Motor neuron (in vitro differentiated cells): Measurements from ENCODE around the gene PCID2. TPM values are rescaled to one million over a fixed set of nuclear protein-coding genes. Genes with fewer than 3 reads are reported as not detected.

Experiments used
- ATAC-seq, 8 experiments: fragments of 200-7000 bp; cut with Tn5 transposase; replicated peaks in 6 of 8; 2 replicates each; pipeline ENCODE4 v1.8.0; 2021; ENCODE audit warnings: mild to moderate bottlenecking in 8 of 8, moderate library complexity in 8 of 8
- H3K27ac ChIP-seq, 2 donors: fragments of 250-450 bp; sonication (Bioruptor Pico); 2 replicates each; pipeline ENCODE4 v1.9.0; 2021; ENCODE audit warnings: antibody characterized with exemption in 2 of 2, mild to moderate bottlenecking in 2 of 2, moderate library complexity in 1 of 2
- H3K4me1 ChIP-seq, 2 donors: fragments of 250-450 bp; sonication (Bioruptor Pico); replicated peaks in 1 of 2; 2 replicates each; pipeline ENCODE4 v1.6.1; 2021; ENCODE audit warnings: antibody characterized with exemption in 2 of 2, mild to moderate bottlenecking in 2 of 2, moderate library complexity in 1 of 2
- H3K4me3 ChIP-seq, 5 donors: fragments of 250-450 bp; sonication (Bioruptor Pico); 2 replicates each; pipeline ENCODE4 v1.9.0; 2021; ENCODE audit warnings: antibody characterized with exemption in 5 of 5, mild to moderate bottlenecking in 5 of 5, moderate library complexity in 4 of 5
- WGBS, 10 experiments: fragments of 450-650 bp; shearing (Covaris generic); methylation state at CpG; one replicate each; pipeline ENCODE4 v1.0.0; 2022; 5-methylcytosine and 5-hydroxymethylcytosine counted together
- in situ Hi-C, 9 experiments: fragments of 400-800 bp; cut with MboI; loops; one replicate each; pipeline ENCODE4 v1.15.0; 2021; ENCODE audit warnings: low sequenced_read_pairs in 9 of 9, low pct_unique_long_range_greater_than_20kb in 2 of 9; ENCODE audit not compliant: unreplicated experiment in 9 of 9
- total RNA-seq, 8 experiments: library from RNA; unstranded; fragments of 300-600 nt; gene quantifications; 2 replicates each; pipeline versions ENCODE4 v1.2.3 to v1.2.4, GENCODE V29; 2022

Gene PCID2
- total RNA-seq, 8 experiments from 2014 or later, result 24.8 to 89.9 (median 36.3) TPM

DNA sequence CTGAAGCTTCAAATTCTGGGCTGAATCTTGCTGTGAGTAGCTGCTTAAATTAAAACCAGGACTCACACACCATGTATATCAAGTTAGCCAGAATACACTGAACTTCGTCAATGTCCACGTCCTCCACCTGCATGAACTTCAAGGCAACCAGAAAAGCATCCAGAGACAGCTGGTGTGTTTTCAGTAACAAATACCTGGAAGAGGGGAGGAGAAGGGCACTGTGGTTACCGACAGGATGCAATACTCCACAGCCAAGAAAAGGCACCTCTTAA, 29.6 kb downstream of the PCID2 start:
- H3K4me1 ChIP-seq, result no peaks in the 10 kb centered on the region
- 40 to 100% (median 85%) methylated on average over 1 to 3 of the region's 3 CpGs; no CpG with 5 or more reads in 3 of the 10 experiments for WGBS, 10 experiments
- H3K27ac ChIP-seq, result no peak overlapping the region
- in situ Hi-C loops, result loop anchor here in 1 of 9 experiments (25.0 kb wide), 1 partner anchor 242 kb away; no protein-coding TSS in a partner anchor
- no peak for ATAC-seq
- no peak overlapping the region for H3K4me3 ChIP-seq

DNA sequence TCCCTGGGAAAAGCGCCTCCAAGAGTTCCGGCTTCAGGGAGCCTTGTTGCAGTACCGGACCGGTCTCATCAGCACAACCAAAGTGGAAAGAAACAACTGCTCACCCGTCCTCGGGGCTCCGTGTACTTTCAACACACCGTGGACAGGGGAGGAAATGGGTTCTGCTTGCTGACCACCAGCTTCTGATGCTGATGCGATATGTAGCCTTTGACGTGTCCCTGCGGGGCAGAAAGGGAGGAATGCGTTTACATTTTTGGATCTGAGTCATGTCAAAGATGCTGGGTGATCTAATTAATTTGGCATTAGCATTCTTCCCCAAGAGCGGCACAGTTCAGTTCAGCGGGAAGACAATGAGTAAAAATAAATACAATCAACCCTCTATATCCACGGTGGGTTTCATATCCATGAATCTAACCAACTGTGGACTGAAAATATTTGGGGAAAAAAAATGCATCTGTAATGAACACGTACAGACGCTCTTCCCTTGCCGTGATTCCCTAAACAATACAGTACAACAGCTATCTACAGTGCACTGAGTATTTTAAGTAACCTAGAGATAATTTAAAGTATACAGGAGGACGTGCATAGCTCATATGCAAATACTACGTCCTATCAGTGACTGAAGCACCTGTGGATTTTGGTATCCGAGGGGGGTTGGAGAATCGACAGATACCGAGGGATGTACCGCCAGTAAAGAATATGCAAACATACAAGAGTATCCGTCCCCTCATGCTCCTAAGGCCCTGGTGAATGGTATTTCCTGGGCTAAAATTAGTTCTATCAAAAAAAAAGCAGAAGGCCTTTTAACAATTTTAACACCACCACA, 30.2 kb downstream of the PCID2 start:
- Histone ChIP-seq H3K4me1 (no peaks in the 10 kb centered on the region), H3K4me3 (no peak overlapping the region), H3K27ac (no peak overlapping the region)
- peak in 2 of 8 experiments; percentile 43 to 73 for ATAC-seq
- WGBS, 10 experiments, result 36 to 100% (median 89%) methylated on average over 4 to 21 of the region's 25 CpGs; no CpG with 5 or more reads in 1 of the 10 experiments
- in situ Hi-C loops, result loop anchor here in 1 of 9 experiments (25.0 kb wide), 1 partner anchor 241 kb away; no protein-coding TSS in a partner anchor

DNA sequence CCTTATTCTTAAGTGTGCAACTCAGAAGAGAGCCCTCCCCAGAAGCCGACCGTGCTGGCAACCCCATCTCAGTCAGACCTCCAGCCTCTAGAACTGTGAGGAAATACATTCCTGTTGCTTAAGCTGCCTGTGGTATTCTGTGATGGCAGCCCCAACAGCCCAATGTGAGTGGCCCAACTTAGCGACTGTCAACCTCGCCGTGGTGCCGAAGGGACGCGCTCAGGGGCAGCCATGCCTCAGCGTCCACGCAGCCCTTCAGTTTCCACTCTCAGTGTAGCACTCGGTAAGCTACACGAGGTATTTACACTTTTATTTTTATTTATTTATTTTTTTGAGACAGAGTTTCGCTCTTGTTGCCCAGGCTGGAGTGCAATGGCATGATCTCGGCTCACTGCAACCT, 31.6 kb downstream of the PCID2 start:
- 95 to 100% (median 99%) methylated on average over 2 to 14 of the region's 14 CpGs; no CpG with 5 or more reads in 5 of the 10 experiments for WGBS, 10 experiments
- no peak overlapping the region for H3K27ac ChIP-seq

DNA sequence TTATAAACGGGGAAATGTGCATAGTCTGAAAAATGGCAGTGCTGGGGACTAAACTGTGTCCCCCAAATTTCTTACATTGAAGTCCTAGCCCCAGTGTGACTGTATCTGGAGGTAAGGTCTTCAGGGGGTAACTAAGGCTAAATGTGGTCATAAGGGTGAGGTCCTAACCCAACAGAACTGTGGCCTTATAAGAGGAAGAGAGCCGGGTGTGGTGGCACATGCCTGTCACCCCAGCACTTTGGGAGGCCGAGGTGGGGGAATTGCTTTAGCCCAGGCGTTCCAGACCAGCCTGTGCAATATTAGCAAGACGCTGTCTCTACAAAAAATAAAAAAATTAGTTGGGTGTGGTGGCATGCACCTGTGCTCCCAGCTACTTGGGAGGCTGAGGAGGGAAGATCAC, 32.2 kb downstream of the PCID2 start:
- H3K4me1 ChIP-seq, result no peaks in the 10 kb centered on the region
- ATAC-seq, result peak in 2 of 8 experiments; percentile 53 to 73
- H3K27ac ChIP-seq, result no peak overlapping the region
- WGBS, 10 experiments, result 29 to 100% (median 84%) methylated on average over 1 to 4 of the region's 5 CpGs
- H3K4me3 ChIP-seq, result no peak overlapping the region
- in situ Hi-C loops, result loop anchor here in 1 of 9 experiments (25.0 kb wide), 1 partner anchor 239 kb away; no protein-coding TSS in a partner anchor

More for the DNA sequence above, 31.6 kb downstream of the PCID2 start:
- Histone ChIP-seq H3K4me1 (no peaks in the 10 kb centered on the region), H3K4me3 (no peak overlapping the region)
- in situ Hi-C loops, result loop anchor here in 1 of 9 experiments (25.0 kb wide), 1 partner anchor 240 kb away; no protein-coding TSS in a partner anchor
- ATAC-seq, result no peak

GRCh38 chr13:113172419-113172926, 36.0 kb downstream of the PCID2 start:
- ATAC-seq, result no peak
- Histone ChIP-seq H3K4me1 (no peaks in the 10 kb centered on the region), H3K27ac (no peak overlapping the region)

DNA sequence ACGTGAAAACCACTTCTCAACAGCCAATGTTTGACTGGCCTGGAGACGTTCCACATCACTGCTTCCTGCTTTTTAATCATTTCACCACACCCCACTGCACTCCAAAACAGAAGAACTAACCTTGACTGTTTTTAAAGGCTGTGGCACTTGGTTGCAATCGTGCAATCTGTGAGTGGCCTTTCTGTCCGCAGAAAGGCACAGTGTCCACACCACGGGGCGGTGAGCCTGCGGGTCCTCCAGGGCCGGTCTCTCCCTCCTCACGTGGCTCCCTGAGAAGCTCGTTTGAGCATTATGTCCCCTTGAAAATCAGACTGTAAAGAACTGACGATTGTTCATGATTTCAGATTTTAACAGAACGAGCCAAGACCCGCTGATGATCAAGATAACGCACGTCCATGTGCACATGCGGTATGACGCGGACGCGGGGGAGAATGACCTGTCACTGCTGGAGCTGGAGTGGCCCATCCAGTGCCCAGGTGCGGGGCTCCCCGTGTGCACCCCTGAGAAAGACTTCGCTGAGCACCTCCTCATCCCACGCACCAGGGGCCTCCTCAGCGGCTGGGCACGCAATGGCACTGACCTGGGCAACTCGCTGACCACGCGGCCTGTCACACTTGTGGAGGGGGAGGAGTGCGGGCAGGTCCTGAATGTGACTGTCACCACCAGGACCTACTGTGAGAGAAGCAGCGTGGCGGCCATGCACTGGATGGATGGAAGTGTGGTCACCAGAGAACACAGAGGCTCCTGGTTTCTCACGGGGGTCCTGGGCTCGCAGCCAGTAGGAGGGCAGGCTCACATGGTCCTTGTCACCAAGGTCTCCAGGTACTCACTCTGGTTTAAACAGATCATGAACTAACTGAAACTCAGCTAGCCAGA, 37.0 kb downstream of the PCID2 start:
- no peak overlapping the region for H3K27ac ChIP-seq
- 67 to 100% (median 95%) methylated on average over 1 to 15 of the region's 34 CpGs; no CpG with 5 or more reads in 3 of the 10 experiments for WGBS, 10 experiments
- in situ Hi-C loops, result no loop called here

More at GRCh38 chr13:113172419-113172926, 36.0 kb downstream of the PCID2 start:
- in situ Hi-C loops, result no loop called here
- whole genome bisulfite sequencing, 10 experiments, result 80 to 100% (median 90%) methylated on average over 1 to 7 of the region's 13 CpGs; no CpG with 5 or more reads in 3 of the 10 experiments
- no peak overlapping the region for H3K4me3 ChIP-seq

GRCh38 chr13:113170511-113170910, 38.0 kb downstream of the PCID2 start:
- no peak overlapping the region for H3K4me3 ChIP-seq
- no peaks in the 10 kb centered on the region for H3K4me1 ChIP-seq
- no peak overlapping the region for H3K27ac ChIP-seq
- WGBS, 10 experiments, result 70 to 100% (median 88%) methylated on average over 1 to 5 of the region's 5 CpGs; no CpG with 5 or more reads in 2 of the 10 experiments
- no peak for ATAC-seq
- in situ Hi-C loops, result no loop called here

More for the DNA sequence above, 37.0 kb downstream of the PCID2 start:
- ATAC-seq, result no peak
- Histone ChIP-seq H3K4me3 (no peak overlapping the region), H3K4me1 (no peaks in the 10 kb centered on the region)

- H3K27ac ChIP-seq, result no peak overlapping the region
- H3K4me3 ChIP-seq, result no peak overlapping the region
- 80 to 100% (median 92%) methylated on average over 2 to 11 of the region's 13 CpGs for WGBS, 10 experiments
- in situ Hi-C loops, result no loop called here
- no peaks in the 10 kb centered on the region for H3K4me1 ChIP-seq
- ATAC-seq, result no peak
Measured at GRCh38 chr13:113169277-113170272, 38.9 kb downstream of the PCID2 start.

DNA sequence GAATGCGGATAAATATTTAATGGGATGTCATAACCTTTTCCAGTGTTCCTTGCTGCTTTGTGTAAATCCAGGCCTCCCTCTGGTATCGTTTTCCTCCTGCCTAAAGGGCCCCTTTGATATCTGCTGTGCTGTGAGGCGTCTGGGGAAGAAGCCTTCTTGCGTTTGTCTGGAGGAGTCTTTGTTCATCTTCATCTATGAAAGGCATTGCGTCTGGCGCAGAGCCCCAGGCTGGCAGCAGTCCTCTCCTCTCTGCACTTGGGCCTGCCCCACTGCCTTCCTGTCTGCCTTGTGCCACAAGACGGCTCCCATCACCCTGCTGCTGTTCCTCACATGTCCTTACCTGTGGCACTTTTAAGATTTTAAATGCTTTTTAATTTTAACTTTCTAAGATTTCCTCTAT, 40.3 kb downstream of the PCID2 start:
- no peaks in the 10 kb centered on the region for H3K4me1 ChIP-seq
- no peak overlapping the region for H3K27ac ChIP-seq
- no peak overlapping the region for H3K4me3 ChIP-seq
- in situ Hi-C loops, result no loop called here
- whole genome bisulfite sequencing, 10 experiments, result 83 to 100% (median 94%) methylated on average over 2 to 7 of the region's 7 CpGs; no CpG with 5 or more reads in 1 of the 10 experiments
- ATAC-seq, result no peak

- H3K27ac ChIP-seq, result no peak overlapping the region
- no peak for ATAC-seq
- H3K4me1 ChIP-seq, result no peaks in the 10 kb centered on the region
- no peak overlapping the region for H3K4me3 ChIP-seq
- WGBS, 10 experiments, result 90 to 100% (median 98%) methylated on average over 2 to 3 of the region's 3 CpGs
- in situ Hi-C loops, result no loop called here
Measured at GRCh38 chr13:113167575-113167974, 40.9 kb downstream of the PCID2 start.

GRCh38 chr13:113167155-113167554, 41.3 kb downstream of the PCID2 start:
- no peak for ATAC-seq
- Histone ChIP-seq H3K27ac (no peak overlapping the region), H3K4me3 (no peak overlapping the region), H3K4me1 (no peaks in the 10 kb centered on the region)
- in situ Hi-C loops, result no loop called here
- 74 to 97% (median 93%) methylated on average over 3 to 9 of the region's 10 CpGs for WGBS, 10 experiments

GRCh38 chr13:113166681-113167080, 41.8 kb downstream of the PCID2 start:
- no peak for ATAC-seq
- in situ Hi-C loops, result no loop called here
- no peak overlapping the region for H3K4me3 ChIP-seq
- no peak overlapping the region for H3K27ac ChIP-seq
- 90 to 100% (median 100%) methylated on average over 2 to 4 of the region's 5 CpGs; no CpG with 5 or more reads in 6 of the 10 experiments for WGBS, 10 experiments
- H3K4me1 ChIP-seq, result no peaks in the 10 kb centered on the region
